ENCODE measurements around the gene CRTC1.
A peak's percentile ranks its signal among the peaks of the same experiment; 100 is the strongest.
"Not testable (repeated sequence)": the region's sequence is repeated elsewhere in the genome, so short reads cannot be mapped to it uniquely, and the experiment has no call there.

CRTC1 gene

DNA sequence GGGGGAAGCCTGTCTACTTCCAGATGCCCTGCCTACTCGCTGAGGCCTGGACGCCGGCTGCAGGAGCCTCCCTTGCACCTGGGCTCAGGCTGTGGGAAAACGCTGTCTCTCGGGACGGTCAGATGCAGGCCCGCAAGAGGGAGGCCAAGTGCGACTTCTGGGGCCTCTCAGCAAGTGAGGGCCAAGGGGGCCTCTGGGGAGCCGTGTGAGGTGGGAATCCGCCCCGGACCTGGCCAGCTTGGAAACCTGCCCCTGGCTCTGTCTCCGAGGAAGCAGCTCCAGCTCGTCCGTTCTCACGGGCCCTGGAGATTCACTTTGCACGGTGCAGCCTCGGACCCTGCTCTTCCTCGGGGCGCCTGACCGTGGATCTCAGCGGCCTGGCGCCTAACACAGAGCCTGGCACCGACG is 11.4 kb upstream of the CRTC1 start:
- no peak for DNase-seq (ENCODE audit: low read depth)

DNA sequence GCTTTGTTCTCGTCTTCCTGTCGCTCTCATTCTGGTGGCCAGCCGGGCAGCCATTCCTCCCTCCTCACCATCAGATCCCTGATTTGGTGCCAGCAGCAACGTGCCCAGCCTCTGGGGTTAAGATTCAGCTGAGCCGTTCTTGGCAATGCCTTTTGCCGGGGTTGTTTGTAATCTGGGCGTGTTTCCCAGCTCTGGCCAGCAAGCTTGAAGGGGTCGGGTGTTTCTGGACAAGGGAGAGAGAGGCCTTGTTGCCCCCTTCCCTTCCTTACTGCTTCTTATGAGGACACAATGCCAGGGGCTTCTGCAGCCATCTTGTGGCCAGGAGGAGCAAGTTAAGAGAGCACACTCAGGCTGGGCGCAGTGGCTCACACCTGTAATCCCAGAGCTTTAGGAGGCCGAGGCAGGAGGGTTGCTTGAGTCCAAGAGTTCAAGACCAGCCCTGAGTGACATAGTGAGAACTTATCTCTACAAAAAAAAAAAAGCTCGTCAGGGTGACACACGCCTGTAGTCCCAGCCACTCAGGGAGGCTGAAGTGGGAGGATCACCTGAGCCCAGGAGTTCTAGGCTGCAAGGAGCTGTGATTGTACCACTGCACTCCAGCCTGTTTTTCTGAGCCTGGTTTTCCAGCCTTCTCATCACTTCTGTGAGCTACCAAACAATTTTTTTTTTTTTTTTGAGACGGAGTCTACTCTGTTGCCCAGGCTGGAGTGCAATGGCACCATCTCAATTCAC is 10.7 kb upstream of the CRTC1 start:
- DNase-seq (ENCODE audit: low read depth): no peak
- TF ChIP-seq, protein P1, sequence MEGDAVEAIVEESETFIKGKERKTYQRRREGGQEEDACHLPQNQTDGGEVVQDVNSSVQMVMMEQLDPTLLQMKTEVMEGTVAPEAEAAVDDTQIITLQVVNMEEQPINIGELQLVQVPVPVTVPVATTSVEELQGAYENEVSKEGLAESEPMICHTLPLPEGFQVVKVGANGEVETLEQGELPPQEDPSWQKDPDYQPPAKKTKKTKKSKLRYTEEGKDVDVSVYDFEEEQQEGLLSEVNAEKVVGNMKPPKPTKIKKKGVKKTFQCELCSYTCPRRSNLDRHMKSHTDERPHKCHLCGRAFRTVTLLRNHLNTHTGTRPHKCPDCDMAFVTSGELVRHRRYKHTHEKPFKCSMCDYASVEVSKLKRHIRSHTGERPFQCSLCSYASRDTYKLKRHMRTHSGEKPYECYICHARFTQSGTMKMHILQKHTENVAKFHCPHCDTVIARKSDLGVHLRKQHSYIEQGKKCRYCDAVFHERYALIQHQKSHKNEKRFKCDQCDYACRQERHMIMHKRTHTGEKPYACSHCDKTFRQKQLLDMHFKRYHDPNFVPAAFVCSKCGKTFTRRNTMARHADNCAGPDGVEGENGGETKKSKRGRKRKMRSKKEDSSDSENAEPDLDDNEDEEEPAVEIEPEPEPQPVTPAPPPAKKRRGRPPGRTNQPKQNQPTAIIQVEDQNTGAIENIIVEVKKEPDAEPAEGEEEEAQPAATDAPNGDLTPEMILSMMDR (IDR thresholded peaks at IDR 0.05; ENCODE audit: control insufficient read depth, insufficient read depth, low read depth, low read length, missing control alignments): peak; percentile 40
- H3K4me3 ChIP-seq (ENCODE audit: control insufficient read depth, low read depth, low read length): no peak overlapping the region

More for the DNA sequence above, 11.4 kb upstream of the CRTC1 start:
- no peak overlapping the region for H3K4me3 ChIP-seq (ENCODE audit: control insufficient read depth, low read depth, low read length)
- TF ChIP-seq, protein P1 (IDR thresholded peaks at IDR 0.05; ENCODE audit: control insufficient read depth, insufficient read depth, low read depth, low read length, missing control alignments): no peak

DNA sequence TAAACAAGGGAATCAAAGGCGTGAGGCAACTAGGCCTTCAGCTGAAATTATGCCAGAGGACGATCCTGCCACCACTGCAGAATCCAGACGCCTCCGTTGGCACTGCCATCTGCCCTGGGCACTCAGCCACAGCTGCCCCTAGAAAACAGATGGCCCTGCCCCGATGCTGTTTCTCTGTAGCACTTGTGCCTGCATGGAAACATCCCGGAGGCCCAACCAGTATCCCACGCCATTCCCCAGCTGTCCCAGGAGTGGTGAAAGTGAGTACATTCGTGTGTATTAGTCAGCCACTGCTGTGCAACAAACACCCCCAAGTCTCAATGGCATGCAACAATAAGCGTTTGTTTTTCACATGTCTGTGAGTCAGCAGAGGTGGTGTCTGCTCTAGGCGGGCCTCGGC is 8.9 kb upstream of the CRTC1 start:
- no peak for DNase-seq (ENCODE audit: low read depth)
- TF ChIP-seq, protein P1 (IDR thresholded peaks at IDR 0.05; ENCODE audit: control insufficient read depth, insufficient read depth, low read depth, low read length, missing control alignments): no peak
- no peak overlapping the region for H3K4me3 ChIP-seq (ENCODE audit: control insufficient read depth, low read depth, low read length)

DNA sequence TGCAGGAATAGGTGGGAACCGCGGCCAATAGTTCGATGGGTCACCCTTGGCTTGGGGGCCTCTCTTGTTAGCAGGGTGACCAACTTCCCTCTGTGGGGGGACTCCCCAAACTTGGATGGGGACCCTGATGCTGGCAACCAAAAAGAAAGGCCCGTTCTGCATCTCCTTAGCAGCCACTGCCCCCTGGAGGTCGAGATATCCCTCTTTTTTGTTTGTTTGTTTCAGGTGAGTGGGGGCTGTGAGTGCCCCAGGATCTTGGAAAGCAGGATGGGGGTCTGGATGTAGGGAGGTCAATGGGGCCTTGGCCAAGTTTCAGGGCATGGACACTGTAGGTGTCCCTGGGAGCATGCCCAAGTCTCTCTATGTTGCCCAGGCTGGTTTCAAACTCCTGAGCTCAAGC is 7.7 kb upstream of the CRTC1 start:
- H3K4me3 ChIP-seq (ENCODE audit: control insufficient read depth, low read depth, low read length): no peak overlapping the region
- DNase-seq (ENCODE audit: low read depth): no peak
- TF ChIP-seq, protein P1 (IDR thresholded peaks at IDR 0.05; ENCODE audit: control insufficient read depth, insufficient read depth, low read depth, low read length, missing control alignments): peak; percentile 62

DNA sequence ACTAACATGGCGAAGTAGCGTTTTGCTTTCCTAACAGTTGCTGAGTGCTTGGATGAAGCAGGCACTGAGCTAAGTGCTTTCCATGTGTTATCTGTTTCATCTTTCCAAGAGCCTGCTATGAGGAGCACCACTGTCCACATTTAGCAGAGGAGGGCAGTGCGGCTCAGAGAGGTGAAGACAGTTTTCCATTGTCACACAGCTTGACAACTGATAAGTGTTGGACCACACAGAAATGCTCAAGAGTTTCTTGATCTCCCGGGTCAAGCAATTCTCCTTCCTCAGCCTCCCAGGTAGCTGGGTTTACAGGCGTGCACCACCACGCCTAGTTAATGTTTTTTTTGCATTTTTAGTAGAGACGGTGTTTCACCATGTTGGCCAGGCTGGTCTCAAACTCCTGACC is 6.8 kb upstream of the CRTC1 start:
- no peak overlapping the region for H3K4me3 ChIP-seq (ENCODE audit: control insufficient read depth, low read depth, low read length)
- TF ChIP-seq, protein P1 (IDR thresholded peaks at IDR 0.05; ENCODE audit: control insufficient read depth, insufficient read depth, low read depth, low read length, missing control alignments): no peak

DNA sequence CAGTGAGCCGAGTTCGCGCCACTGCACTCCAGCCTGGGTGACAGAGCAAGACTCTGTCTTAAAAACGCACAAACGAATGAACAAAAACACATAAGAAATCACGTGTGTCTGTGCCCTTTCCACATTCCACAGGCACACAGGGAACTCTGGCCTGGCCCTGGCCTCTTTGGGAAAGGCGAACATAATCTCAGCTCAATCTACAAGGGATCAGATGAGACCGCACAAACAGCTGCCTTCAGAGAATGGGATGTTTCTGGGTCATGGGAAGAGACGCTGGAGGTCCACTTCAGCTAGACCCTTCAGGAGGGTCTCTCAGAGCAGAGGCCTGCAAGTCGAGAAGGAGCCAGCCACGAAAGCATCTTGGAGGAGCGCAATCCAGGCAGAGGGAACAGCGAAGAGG is 6.3 kb upstream of the CRTC1 start:
- no peak for DNase-seq (ENCODE audit: low read depth)
- H3K4me3 ChIP-seq (ENCODE audit: control insufficient read depth, low read depth, low read length): no peak overlapping the region
- TF ChIP-seq, protein P1 (IDR thresholded peaks at IDR 0.05; ENCODE audit: control insufficient read depth, insufficient read depth, low read depth, low read length, missing control alignments): no peak

More for the DNA sequence above, 6.8 kb upstream of the CRTC1 start:
- no peak for DNase-seq (ENCODE audit: low read depth)

DNA sequence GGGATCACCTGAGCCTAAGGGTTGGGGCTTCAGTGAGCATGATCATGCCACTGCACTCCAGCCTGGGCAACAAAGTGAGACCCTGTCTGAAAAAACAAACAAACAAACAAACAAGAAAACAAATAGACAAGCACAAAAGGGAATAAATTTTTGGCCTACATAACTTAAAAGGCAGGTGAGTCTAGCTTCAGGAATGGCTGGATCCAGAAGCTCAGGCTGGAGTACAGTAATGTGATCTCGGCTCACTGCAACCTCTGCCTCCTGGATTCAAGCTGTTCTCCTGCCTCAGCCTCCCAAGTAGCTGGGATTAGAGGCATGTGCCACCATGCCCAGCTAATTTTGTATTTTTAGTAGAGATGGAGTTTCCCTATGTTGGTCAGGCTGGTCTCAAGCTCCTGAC is 3.3 kb upstream of the CRTC1 start:
- DNase-seq (ENCODE audit: low read depth); H3K4me3 ChIP-seq (ENCODE audit: control insufficient read depth, low read depth, low read length): not testable (repeated sequence)
